GM19239 (cell line): ENCODE measurements around the gene ANGPTL2.
A peak's percentile ranks its signal among the peaks of the same experiment; 100 is the strongest.
"Not testable (repeated sequence)": the region's sequence is repeated elsewhere in the genome, so short reads cannot be mapped to it uniquely, and the experiment has no call there.

Source experiments
- DNase-seq: peaks from one replicate; pipeline ENCODE4 v3.0.0; 2011; ENCODE audit warnings: low spot score; ENCODE audit not compliant: insufficient read length
- FAIRE-seq: peaks from 2 replicates; lab custom pipeline; 2011; peaks lifted over from hg19 to GRCh38; lab: Jason Lieb, UNC

Gene ANGPTL2

DNA sequence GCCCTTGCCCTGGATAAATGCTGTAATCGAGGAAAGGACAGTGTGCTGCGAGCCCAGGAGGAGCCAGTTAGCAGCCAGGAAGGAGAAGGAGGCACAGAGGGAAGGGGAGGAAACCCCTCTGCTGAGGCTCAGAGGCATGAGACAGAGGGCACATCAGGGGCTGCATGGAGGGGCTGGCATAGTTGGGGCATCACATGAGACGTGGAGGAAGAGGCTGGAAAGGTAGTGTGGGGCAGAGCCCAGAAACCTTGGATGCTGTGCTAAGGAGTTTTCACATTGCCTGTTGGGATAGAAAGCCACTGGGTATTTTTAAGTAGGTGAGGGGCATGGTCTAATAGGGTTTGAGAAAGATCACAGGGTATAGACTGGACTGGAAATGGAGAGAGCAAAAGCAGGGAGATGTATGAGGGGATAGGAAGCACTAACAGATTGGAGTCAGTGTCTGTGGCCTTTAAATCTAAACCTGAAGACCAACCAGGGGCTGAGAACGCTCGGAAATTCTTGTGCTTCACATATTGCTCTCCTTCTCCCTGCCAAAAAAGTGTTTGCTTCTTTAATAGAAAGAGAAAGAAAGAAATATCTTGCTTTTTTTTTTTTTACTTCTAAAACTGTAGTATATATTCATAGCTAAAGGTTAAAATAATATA is 33.0 kb upstream of the ANGPTL2 start:
- DNase-seq, result no peak
- FAIRE-seq, result no peak

DNA sequence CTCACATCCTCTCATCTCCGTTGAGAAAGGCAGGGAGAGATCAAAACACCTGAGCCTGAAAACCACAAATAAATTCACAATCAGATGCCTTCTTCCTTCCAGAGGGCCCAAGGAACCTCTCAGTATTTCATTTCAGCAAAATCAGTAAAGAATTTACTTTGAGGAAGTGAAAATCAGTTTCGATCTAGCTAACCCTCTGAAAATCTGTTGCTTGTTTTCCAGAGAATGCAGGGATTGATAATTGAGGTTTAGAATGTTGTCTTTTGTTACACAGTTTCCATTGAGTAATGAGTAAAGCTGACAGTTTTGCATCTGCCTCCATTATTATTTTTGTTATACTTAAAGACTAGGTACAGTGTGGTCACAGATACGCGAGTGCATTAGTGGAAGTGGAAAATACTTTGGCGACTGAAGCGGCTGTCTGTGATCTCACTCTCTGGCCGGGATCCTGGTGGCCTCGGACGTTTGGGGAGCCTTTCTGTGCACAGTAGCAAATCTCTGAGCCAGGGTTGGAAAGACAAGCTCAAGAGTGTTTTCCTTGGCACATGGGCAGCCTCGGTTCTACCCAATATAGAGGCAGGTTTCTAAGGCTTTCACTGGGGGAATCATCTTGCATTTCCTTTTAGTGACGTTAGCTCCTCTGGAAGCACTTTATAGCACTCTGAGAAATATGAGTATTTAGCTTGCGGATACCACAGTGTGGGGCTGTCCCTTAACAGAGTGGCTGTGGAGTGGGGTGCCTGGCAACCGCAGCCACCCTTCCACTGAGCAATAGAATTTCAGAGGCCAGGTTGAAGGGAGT is 32.2 kb upstream of the ANGPTL2 start:
- FAIRE-seq, result peak; percentile 92
- DNase-seq, result no peak

DNA sequence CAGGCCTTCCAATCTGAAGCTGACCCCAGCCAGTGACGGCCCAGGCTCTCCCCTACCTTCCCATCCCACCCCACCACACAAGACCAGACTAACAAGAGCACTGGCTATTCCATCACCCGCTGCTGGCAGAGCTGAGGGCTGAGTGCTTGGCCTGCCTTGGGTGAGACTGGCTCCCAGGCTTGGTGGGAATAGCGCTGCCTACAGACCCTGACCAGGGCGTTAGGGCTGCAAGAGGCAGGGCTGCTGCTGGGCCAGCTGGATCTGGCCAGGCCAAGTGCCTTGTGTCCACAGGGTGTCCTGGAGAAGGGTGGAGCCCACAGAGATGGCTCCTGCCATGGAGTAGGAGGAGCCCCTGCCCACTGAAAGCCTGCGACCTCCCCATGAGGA is 31.6 kb upstream of the ANGPTL2 start:
- no peak for DNase-seq
- FAIRE-seq, result no peak

DNA sequence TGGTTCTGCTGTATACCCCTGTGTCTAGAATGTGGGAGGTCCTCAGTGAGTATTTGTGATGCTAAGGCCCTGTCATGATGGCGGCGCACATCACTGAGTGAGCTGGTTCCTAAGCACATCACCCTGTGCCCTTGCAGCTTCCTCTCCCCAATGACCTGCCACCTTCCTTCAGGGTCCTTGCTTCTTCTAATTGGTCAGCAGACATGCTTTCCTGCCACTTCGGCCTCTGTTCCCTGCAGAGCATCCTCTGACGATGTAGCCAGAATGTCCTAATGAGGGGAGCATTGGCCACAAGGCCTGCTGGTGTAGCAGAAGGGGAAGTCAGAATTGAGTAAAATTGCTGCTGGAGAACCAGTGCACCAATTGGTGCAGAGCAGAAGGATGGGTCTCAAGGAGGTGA is 31.1 kb upstream of the ANGPTL2 start:
- DNase-seq, result no peak
- FAIRE-seq, result no peak

DNA sequence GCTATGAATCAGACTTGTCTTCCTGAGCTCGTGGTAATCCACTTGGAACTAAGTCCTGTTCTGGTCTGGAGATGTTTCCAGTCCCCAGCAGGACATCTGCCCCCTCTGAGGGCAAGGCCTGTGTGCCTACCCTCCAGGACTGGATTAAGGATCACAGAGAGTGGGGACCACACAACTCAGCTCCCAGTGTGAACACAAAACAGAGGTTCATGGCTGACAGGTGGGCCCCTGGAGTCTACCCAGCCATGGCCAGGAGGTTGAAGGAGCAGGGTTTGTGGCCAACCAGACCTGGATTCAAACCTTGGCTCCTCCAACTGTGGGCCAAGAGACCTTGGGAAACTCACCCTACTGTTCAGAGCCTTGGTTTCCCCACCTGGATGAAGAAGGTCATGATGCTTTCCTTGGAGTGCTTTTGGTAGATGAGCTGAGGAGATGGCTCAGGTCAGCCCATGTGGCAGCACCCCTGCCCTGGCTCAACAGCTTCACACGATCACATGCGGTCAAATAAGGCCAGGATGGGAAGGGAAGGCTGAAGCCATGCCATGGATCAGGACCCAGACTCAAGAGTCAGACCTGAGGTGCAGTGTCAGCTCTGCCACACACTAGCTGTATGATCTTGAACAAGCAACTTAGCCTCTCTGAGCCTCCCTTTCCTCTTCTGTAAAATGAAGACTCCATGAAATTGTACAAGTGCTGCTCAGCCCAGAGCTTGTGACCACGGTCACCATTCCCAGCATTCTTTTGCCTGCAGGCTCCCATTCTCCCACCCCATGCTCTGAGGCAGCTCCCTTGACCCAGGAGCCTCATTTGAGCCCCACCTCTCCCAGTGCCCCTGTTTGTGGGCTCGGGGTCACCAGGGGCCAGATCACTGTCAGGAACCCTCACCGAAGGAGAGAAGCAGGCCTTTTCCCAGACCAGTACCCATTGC is 27.3 kb upstream of the ANGPTL2 start:
- FAIRE-seq (no peak), DNase-seq (no peak)

- no peak for DNase-seq
- FAIRE-seq, result no peak
Measured at GRCh38 chr9:127149010-127149409, 26.6 kb upstream of the ANGPTL2 start.

DNA sequence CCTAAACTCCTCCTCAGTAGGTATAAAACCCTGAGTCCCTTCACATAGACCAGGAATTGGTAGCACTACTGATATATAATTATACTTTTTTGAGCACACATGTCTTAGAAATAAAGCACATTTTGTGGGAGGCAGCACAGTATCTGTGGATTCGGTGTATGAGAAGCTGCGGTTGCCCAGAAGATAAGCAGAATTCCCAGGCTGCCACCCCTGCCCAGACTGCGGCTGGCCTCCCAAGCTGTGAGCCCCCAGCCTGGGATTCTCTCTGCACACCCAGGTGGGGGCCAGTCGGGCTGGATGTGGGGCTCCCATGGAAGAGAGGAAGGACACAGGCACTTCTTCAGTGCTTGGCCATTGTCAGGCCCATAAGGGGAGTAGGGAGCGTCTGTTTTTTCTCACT is 25.6 kb upstream of the ANGPTL2 start:
- DNase-seq, result no peak
- no peak for FAIRE-seq

GRCh38 chr9:127147251-127147650 is 24.8 kb upstream of the ANGPTL2 start:
- FAIRE-seq (no peak), DNase-seq (no peak)

GRCh38 chr9:127146841-127147240 is 24.4 kb upstream of the ANGPTL2 start:
- DNase-seq, FAIRE-seq: not testable (repeated sequence)

DNA sequence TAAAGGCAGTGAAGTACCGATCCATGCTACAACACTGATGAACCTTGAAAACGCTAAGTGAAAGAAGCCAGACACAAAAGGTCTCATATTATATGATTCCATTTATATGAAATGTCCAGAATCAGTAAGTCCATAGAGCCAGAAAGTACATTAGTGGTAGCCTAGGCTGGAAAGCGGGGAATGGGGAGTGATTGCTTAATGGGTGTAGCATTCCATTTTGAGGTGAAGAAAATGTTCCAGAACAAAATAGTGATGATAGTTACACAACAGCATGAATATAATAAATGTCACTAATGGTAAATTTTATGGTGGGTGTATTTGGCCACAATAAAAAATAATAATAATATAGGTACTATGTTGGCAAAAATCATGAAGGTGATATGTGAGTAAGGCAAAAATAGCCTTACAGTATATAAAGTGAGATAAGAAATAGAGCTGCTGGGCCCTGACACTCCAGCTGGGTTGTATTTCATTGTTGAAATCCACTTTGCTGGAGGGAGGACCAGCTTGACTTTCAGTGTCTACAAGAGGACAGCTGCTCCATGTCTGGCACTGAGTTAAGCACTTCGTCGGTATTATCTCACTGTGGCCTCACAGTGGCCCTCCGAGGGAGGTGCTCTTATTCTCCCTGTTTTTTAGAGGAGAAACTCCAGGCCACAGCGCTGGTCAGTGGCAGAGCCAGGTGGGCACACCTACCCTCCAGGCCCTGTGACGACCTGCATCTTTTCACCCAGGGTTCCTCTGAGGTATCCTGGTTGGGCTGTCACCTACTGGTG is 22.4 kb upstream of the ANGPTL2 start:
- DNase-seq, result no peak
- FAIRE-seq, result no peak

- DNase-seq (no peak), FAIRE-seq (no peak)
Measured at GRCh38 chr9:127143920-127144465, 21.6 kb upstream of the ANGPTL2 start.

GRCh38 chr9:127142931-127143464 is 20.6 kb upstream of the ANGPTL2 start:
- FAIRE-seq (no peak), DNase-seq (no peak)

GRCh38 chr9:127142291-127142690 is 19.9 kb upstream of the ANGPTL2 start:
- FAIRE-seq, result no peak

DNA sequence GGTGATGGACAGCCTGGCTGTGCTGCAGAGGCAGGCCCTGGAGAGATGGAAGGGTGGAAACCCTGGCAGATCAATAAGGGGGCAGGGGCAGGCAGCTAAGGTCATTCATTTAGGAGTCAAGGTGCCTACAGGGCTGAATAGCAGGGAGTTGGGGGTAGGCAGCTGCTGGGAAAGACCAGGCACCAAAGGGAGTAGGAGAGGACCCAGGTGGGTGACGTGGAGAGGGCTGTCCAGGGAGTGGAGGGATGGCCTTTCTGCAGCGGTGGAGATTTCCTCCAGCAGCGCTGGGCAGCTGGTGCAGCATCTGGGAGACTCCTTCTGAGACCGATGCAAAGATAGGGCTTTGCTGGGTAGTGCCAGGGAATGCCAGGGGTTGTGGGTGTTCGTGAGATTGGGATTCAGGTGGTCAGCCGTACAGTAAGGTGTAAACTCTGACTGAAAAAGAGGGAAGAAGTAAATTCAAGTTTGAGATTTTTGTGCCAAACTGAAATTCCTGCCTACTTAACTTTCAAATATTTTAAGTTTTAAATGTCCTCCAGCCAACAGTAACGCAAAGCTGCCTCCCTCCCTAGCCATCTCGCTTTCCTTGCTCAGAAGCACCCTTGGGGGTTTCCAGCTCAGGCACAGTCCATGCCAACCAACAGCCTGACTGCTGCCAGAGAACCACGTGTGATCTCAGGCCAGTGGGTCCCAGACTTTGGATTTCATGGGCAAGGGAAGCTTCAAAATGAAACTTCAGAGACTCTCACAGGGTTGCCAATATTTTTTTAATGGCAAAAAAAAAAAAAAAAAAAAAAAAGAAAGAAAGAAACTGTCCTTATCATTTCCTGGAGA is 18.6 kb upstream of the ANGPTL2 start:
- no peak for FAIRE-seq
- no peak for DNase-seq

More at GRCh38 chr9:127142291-127142690, 19.9 kb upstream of the ANGPTL2 start:
- DNase-seq, result no peak

- FAIRE-seq, result no peak
- DNase-seq, result no peak
Measured at GRCh38 chr9:127140181-127140580, 17.7 kb upstream of the ANGPTL2 start.

GRCh38 chr9:127139775-127140174 is 17.3 kb upstream of the ANGPTL2 start:
- DNase-seq, result no peak
- no peak for FAIRE-seq

DNA sequence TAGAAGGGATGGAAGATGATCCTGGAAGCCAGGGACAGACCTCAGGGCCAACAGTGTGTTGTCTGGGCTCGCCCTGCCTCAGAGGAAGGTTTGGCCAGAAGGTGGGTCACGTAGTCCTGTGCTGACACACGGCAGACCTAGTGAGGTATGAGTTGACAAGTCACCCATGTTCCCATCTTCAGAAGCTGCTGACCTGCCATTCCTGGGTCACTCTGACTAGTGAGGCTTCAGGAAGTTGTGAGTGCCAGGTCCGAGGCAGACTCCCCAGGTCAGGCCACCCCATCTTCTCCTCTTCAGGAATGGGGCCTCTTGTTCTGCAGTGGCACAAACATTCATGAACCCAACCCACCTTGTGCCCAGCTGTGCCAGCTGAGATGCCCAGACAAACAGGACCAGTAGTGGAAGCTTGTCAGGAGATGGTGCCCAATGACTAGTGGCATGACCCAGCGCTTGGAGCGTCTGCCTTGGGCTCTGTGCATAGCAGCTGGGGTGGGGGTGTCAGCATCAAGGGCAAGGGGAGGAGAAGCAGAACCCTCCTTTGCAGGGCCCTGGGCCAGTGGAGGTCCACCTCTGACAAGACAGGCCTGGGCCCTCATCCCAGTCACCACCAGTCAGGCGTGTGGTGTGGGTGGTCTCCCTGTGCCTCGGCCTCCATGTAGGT is 16.8 kb upstream of the ANGPTL2 start:
- FAIRE-seq (no peak), DNase-seq (no peak)

DNA sequence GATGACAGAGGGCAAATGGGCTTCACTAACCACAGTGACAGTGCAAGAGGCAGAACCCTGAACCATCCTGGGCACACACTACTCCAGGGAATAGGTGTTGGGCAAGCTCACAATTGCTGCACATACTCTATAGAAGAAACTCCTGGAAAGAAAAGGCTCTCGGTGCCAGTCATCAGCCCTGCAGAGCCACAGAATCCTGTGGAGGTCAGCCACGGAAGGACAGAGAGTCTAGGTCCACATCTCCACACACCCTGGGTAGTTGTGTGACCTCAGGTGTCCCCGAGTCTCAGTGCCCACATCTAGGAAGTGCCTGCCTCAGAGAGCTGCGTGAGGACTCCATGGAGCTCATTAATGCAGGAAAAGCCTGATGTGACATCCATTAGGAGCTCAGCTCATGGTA is 16.0 kb upstream of the ANGPTL2 start:
- no peak for FAIRE-seq
- no peak for DNase-seq
